Kidney epithelial cell (primary cell): Measurements from ENCODE around the gene FAM83C. TPM values are rescaled to one million over a fixed set of nuclear protein-coding genes. Genes with fewer than 3 reads are reported as not detected.

Source experiments
- DNase-seq: peaks from one replicate; pipeline ENCODE4 v3.0.0-alpha.2; 2010; ENCODE audit warnings: low read depth
- H3K27me3 ChIP-seq: 2 replicates; pipeline ENCODE4 v1.6.0; 2011; ENCODE audit warnings: low read length; ENCODE audit not compliant: control insufficient read depth, insufficient read depth
- H3K36me3 ChIP-seq: 2 replicates; pipeline ENCODE4 v1.5.1; 2011; ENCODE audit warnings: low read length; ENCODE audit not compliant: control insufficient read depth, insufficient read depth
- H3K4me3 ChIP-seq: 2 replicates; pipeline ENCODE4 v1.5.1; 2011; ENCODE audit warnings: low read depth, mild to moderate bottlenecking, control low read depth, low read length
- CTCF ChIP-seq: IDR thresholded peaks from 2 replicates; pipeline ENCODE4 v1.5.1; 2011; ENCODE audit warnings: mild to moderate bottlenecking, moderate library complexity, low read length, control low read depth, inconsistent platforms; ENCODE audit not compliant: insufficient read depth, poor library complexity, severe bottlenecking
- total RNA-seq: library from RNA; depleted of rRNA; stranded (reverse); fragments of >200 nt; gene quantifications from 2 replicates; pipeline ENCODE4 v1.2.3, GENCODE V29; 2015

FAM83C gene
- total RNA-seq, 1 donor from 2014 or later, result not detected

DNA sequence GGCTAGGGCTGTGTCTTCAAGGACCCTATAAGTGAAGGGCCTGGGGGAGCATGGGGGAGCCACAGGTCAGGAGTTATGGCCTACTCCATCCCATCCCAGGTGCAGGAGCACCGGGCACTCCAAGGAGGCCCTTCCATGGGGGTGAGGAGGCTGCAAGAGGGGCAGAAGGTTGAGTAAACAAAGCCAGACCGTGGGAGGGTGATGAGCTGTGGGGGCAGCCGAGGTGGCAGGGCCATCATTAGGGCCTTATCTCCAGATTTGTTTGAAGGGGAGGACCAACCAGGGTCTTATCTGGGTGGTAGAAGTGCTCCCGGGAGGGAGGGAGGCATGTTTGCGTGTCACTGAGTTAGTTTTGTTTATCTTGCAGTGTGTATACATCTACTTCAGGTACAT is 2.1 kb upstream of the FAM83C start:
- TF ChIP-seq CTCF, result no peak
- no peaks in the 10 kb centered on the region for H3K27me3 ChIP-seq
- H3K36me3 ChIP-seq, result no peaks in the 10 kb centered on the region
- no peak for DNase-seq
- H3K4me3 ChIP-seq, result no peak overlapping the region

- H3K27me3 ChIP-seq, result no peaks in the 10 kb centered on the region
- TF ChIP-seq CTCF, result no peak
- no peak for DNase-seq
- no peaks in the 10 kb centered on the region for H3K36me3 ChIP-seq
- no peak overlapping the region for H3K4me3 ChIP-seq
These were observed 1.4 kb upstream of the FAM83C start for GRCh38 chr20:35293303-35294292.

DNA sequence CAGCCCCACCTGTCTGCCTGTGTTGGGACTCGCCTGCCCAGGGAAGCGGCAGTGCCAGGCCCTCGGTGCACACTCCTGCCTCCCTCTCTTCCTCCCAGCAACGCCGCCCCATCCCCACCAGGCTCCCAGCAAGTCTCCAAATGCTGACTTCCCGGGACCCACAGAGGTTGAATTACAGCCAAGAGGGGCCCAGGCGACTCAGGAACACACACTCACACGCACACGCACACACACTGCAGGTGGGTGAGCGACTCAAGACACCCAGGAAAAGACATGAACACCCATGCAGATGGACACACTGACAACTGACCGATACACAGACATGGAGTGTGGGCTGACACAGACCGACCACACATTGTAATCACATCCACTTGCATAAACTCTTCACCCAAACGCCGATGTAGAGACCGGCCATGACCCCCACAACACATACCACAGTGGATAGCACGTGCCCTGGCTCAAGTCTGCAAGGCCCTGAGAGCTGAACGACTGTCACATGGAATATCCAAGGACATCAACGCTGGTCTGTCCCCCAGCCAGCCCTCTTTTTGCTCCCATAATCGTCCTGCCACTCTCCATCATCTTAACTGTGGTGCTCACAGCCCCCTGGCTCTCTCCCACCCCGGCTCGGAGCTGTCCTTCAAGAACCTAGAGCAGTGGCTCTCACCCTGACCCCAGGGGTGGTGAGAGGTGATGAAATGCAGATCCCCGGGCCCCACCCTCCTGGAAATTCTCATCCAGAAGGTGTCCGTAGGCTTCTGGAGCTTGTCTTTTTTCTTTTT is 470 bp upstream of the FAM83C start:
- H3K27me3 ChIP-seq, result no peaks in the 10 kb centered on the region
- H3K4me3 ChIP-seq, result no peak overlapping the region
- DNase-seq, result no peak
- H3K36me3 ChIP-seq, result no peaks in the 10 kb centered on the region
- no peak for TF ChIP-seq CTCF

DNA sequence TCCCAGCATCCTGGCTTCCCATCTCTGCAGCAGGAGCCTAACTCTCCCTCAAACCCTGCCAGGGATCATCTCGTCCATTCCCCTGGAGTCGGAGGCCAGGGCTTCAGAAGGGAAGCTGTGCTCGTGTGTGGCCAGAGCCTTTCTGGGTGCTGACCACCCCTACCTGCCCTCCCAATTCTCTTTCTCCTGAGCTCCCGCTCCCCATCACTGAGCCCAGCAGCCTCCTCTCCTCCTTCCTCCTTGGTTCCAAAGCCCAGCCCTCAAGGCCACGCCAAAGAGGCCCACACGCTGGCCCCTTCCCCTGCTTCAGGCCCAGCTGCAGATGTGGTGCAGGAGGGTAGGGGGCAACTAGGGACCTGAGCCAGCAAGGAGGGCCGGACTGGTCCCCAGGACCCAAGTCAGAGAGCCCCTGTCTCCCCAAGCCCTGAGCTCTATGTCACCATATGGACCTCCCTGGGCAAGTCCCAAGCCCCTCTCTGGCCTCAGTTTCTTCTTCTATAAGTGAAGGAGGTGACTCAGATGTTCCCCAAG is 1.3 kb downstream of the FAM83C start:
- TF ChIP-seq CTCF, result no peak
- no peak for DNase-seq
- Histone ChIP-seq H3K27me3 (no peaks in the 10 kb centered on the region), H3K4me3 (no peak overlapping the region), H3K36me3 (no peaks in the 10 kb centered on the region)

- no peaks in the 10 kb centered on the region for H3K27me3 ChIP-seq
- no peaks in the 10 kb centered on the region for H3K36me3 ChIP-seq
- no peak overlapping the region for H3K4me3 ChIP-seq
- DNase-seq, result no peak
- TF ChIP-seq CTCF, result no peak
These were observed 1.9 kb downstream of the FAM83C start for GRCh38 chr20:35290186-35290886.
